Stimulated activated effector memory CD8-positive, alpha-beta T cell treated with anti-CD3 and anti-CD28 coated beads, Interleukin-12 subunit alpha, Interleukin-12 subunit beta, amount 100 ng/mL, for 72 hours (primary cell): ENCODE results near the gene EML6.
"Not testable (repeated sequence)": the region's sequence is repeated elsewhere in the genome, so short reads cannot be mapped to it uniquely, and the experiment has no call there.

Experiments
- ATAC-seq: fragments of 150-1000 bp; cut with Tn5 transposase; 2 replicates; pipeline ENCODE4 v1.10.0; 2021
- DNase-seq, 2 donors: peaks; one replicate each; pipeline ENCODE4 v3.0.0; 2021 to 2022; ENCODE audit warnings: low spot score in 2 of 2
- H3K27ac Mint-ChIP-seq: one replicate; pipeline ENCODE4 v1.8.0; 2022; ENCODE audit warnings: mild to moderate bottlenecking, mixed read lengths
- H3K36me3 Mint-ChIP-seq: one replicate; pipeline ENCODE4 v1.8.0; 2022; ENCODE audit warnings: mild to moderate bottlenecking, mixed read lengths
- H3K4me1 Mint-ChIP-seq: one replicate; pipeline ENCODE4 v1.8.0; 2022; ENCODE audit warnings: mixed read lengths
- H3K4me3 Mint-ChIP-seq: one replicate; pipeline ENCODE4 v1.8.0; 2022; ENCODE audit warnings: mild to moderate bottlenecking, mixed read lengths
- H3K9me3 Mint-ChIP-seq: one replicate; pipeline ENCODE4 v1.8.0; 2022; ENCODE audit warnings: mixed read lengths

The EML6 gene

DNA sequence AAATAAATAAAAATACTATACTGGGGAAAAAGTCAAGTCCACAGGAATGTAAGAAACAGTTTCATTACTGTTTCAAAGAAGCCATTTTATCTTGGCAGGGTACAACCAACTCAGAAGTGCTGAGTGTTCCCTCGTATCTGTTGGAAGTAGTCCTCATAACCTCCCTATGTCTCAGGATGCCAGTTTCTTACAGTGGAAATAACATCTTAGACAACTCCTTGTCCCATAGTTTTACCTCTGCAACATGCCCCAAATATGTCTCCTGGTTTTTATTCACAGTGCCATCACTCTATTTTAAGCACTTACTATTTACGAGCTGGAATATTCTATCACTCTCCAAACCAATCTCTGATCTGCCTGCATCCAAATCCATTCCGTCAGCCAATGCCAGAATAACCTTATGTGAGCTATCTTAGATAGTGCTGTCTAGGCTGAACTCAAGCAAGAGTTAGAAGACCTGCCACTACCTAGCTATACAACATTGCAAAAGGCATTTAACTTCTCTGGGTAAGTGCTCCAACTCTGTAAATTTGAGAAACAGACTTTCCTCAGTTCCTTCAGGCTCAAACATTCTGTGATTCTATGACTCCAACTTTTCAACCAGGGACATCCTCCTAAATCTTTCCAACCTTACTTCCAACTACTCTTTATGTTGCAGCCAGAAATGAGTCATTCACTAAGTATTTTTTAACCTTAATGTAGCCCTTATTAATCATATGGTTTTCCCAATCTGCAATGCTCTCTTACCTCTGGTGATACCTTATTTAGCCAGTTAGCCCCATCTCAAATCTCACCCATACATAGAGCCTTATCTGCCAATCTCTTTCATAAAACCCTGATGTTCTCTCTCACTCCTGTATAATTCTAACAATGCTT is 260.1 kb downstream of the EML6 start:
- peaks cover 22% of the 10 kb centered on the region for H3K4me1 Mint-ChIP-seq
- H3K4me3 Mint-ChIP-seq: no peak overlapping the region
- H3K36me3 Mint-ChIP-seq: peaks cover 48% of the 10 kb centered on the region
- no peaks in the 10 kb centered on the region for H3K9me3 Mint-ChIP-seq
- H3K27ac Mint-ChIP-seq: no peak overlapping the region
- ATAC-seq (no peak), DNase-seq (no peak)

DNA sequence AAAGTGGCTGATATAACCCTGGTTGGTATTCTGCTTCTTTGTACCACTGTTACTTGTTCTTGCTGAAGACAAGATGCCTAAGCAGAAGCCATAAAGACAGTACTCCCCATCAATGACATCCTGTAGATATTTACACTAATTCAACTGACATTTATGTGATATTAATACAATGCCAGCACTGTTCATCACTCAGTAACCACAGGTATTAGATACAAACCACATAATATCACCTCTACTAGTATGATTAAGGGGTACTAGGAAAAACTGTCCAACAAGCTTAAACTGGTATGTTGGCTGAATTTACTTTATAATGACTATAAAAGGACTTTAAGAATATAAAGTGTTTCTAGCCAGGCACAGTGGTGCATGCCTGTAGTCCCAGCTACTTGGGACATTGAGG is 261.0 kb downstream of the EML6 start:
- peaks cover 23% of the 10 kb centered on the region for H3K4me1 Mint-ChIP-seq
- ATAC-seq: no peak

DNA sequence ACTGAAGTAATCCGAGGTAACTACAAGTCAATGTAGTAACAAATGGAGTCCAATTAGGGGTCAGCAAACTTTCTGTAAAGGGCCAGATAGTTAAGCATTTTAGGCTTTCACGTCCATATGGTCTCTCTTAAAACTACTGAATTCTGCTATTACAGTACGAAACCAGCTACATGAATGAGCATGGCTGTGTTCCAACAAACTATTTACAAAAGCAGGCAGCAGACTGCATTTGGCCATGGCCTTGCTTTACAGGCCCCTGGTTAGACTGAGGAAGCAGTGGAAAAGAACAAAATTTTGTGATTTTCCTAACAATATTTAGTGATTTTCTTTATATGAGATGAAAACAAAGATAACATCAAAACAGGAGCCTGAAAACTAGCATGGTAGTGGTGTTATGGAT is 262.8 kb downstream of the EML6 start:
- Mint-ChIP-seq H3K4me3 (no peak overlapping the region), H3K9me3 (no peaks in the 10 kb centered on the region), H3K4me1 (peaks cover 17% of the 10 kb centered on the region), H3K27ac (no peak overlapping the region), H3K36me3 (peaks cover 40% of the 10 kb centered on the region)
- no peak for ATAC-seq
- no peak for DNase-seq

More for the DNA sequence above, 261.0 kb downstream of the EML6 start:
- no peak for DNase-seq
- peaks cover 48% of the 10 kb centered on the region for H3K36me3 Mint-ChIP-seq
- no peak overlapping the region for H3K27ac Mint-ChIP-seq
- H3K4me3 Mint-ChIP-seq: no peak overlapping the region
- H3K9me3 Mint-ChIP-seq: no peaks in the 10 kb centered on the region

DNA sequence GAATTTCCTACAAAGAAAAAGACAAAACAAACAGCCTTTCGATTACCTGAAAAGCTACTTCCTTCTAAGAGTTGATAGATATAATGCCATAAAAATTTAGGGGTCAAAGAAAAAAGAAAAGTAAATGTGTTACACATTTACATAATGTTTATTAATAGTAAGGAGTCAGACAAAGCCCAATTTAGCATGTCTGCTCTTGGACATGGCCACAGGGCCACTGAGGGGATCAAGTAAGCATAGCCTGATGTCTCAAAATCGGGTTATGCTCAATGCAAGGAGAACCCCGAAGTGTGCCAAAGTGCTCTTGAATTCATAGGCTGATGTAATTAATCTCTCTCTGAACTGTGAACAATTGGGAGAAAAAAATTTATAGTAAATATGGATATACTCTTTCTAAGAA is 265.1 kb downstream of the EML6 start:
- no peak overlapping the region for H3K27ac Mint-ChIP-seq

DNA sequence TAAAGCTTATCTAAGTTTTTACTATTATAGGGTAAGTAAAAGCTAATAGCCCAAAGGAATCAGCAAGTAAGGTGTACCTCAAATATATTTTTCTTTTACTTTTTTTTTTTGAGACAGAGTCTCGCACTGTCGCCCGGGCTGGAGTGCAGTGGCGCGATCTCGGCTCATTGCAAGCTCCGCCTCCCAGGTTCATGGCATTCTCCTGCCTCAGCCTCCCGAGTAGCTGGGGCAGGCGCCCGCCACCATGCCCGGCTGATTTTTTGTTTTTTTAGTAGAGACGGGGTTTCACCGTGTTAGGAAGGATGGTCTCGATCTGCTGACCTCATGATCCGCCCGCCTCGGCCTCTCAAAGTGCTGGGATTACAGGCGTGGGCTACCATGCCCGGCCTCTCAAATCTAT is 267.2 kb downstream of the EML6 start:
- ATAC-seq, H3K9me3 Mint-ChIP-seq, DNase-seq, H3K27ac Mint-ChIP-seq, H3K4me3 Mint-ChIP-seq: not testable (repeated sequence)
- Mint-ChIP-seq H3K36me3 (peaks cover 18% of the 10 kb centered on the region), H3K4me1 (peaks cover 25% of the 10 kb centered on the region)

More for the DNA sequence above, 265.1 kb downstream of the EML6 start:
- peaks cover 30% of the 10 kb centered on the region for H3K36me3 Mint-ChIP-seq
- peaks cover 19% of the 10 kb centered on the region for H3K4me1 Mint-ChIP-seq
- H3K4me3 Mint-ChIP-seq: no peak overlapping the region
- no peak for ATAC-seq
- DNase-seq: no peak
- H3K9me3 Mint-ChIP-seq: no peaks in the 10 kb centered on the region

DNA sequence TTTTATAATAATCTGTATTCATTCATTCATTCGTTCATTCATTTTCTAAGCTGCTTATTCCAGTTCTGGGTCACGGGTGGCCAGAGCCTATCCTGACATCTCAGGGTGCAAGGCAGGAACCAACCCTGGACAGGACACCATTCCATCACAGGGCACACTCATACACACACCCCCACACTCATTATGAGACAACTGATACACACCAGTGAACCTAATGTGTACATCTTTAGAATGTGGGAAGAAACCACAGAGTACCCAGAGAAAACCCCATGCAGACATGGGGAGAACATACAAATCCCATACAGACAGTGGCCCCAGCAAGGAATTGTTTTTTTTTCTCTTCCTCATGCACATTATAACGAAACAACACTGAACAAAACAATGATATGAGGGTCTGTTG is 272.1 kb downstream of the EML6 start:
- DNase-seq: no peak
- peak; percentile 60 for ATAC-seq
- peaks cover 59% of the 10 kb centered on the region for H3K4me1 Mint-ChIP-seq
- no peaks in the 10 kb centered on the region for H3K36me3 Mint-ChIP-seq
- no peak overlapping the region for H3K27ac Mint-ChIP-seq
- no peak overlapping the region for H3K4me3 Mint-ChIP-seq
- H3K9me3 Mint-ChIP-seq: no peaks in the 10 kb centered on the region

DNA sequence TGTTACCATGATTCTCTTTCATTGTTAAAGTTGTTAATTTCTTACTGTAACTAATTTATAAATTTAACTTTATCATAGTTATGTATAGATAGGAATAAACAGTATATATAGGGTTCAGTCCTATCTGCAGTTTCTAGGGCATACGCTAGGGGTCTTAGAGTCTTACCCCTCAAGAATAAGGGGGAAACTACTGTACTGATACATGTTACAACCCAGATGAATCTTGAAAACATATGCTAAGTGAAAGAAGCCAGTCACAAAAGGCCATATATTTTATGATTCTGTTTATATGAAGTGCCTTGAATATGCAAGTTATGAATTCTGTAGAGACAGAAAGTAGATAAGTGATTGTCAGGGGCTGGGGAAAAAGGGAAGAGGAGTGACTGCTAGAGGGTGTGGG is 274.4 kb downstream of the EML6 start:
- DNase-seq (no peak), ATAC-seq (no peak)
- peak overlapping the region; percentile 34 for H3K27ac Mint-ChIP-seq
- H3K9me3 Mint-ChIP-seq: no peaks in the 10 kb centered on the region
- peaks cover 66% of the 10 kb centered on the region for H3K4me1 Mint-ChIP-seq
- no peaks in the 10 kb centered on the region for H3K36me3 Mint-ChIP-seq
- H3K4me3 Mint-ChIP-seq: no peak overlapping the region

DNA sequence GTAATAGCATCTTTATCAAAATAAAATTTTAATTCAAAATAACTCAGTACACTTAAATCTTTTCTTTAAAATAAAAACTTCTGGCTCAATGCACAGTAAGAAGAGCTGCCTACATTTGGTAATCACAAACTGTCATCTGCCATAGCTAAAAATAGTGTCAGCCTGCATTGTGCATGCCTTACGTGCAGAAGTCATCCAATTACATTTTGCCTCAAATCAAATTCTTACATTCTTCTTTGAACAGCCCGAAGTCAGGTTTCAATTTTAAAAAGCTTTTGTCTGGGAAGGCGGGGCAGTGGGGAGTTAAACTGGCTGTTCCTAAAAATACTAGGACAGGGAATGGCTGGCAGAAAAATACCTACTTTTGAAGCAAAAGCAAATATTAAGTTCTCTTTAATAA is 275.7 kb downstream of the EML6 start:
- DNase-seq (no peak), ATAC-seq (no peak)
- H3K9me3 Mint-ChIP-seq: no peaks in the 10 kb centered on the region
- no peak overlapping the region for H3K4me3 Mint-ChIP-seq
- no peak overlapping the region for H3K27ac Mint-ChIP-seq
- H3K36me3 Mint-ChIP-seq: no peaks in the 10 kb centered on the region
- peaks cover 57% of the 10 kb centered on the region for H3K4me1 Mint-ChIP-seq

DNA sequence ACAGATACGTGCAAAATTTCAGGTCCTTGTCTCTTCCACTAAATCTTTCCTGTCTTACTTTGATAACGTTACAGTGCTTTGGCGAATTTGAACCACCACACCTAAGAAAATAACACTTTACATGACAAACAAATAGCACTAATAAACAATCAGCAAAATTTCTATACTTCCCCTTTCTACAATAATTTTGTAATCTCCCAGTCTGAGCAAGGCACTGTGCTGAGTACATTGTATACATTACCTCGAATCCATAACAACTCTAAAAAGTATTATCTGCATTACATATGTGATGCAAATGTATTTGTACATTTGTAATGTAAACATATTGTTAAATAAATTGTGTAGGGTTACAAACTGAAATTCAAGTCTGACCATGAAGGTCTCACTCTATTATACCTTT is 276.9 kb downstream of the EML6 start:
- no peak for DNase-seq
- Mint-ChIP-seq H3K27ac (no peak overlapping the region), H3K9me3 (no peaks in the 10 kb centered on the region), H3K4me1 (peaks cover 55% of the 10 kb centered on the region), H3K4me3 (no peak overlapping the region), H3K36me3 (no peaks in the 10 kb centered on the region)
- ATAC-seq: no peak

DNA sequence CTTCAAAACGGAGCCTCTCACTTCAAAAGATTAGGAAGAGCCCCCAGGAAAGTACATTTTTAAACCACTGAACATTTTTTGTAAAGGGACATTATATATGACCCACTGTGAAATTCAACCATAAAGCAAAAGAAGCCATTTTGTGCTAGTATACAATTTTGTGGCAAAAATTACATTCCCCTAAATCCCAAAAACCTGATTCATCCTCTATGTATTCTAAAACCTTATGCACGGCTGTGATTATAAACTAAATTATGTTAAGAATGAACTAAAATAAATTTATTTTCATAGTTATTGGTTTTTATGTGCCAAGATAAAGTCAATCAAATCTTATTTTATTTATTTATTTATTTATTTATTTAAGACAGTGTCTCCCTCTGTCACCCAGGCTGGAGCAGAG is 278.3 kb downstream of the EML6 start:
- Mint-ChIP-seq H3K4me1 (peaks cover 55% of the 10 kb centered on the region), H3K36me3 (no peaks in the 10 kb centered on the region), H3K4me3 (no peak overlapping the region), H3K27ac (no peak overlapping the region), H3K9me3 (no peaks in the 10 kb centered on the region)
- ATAC-seq (no peak), DNase-seq (no peak)

DNA sequence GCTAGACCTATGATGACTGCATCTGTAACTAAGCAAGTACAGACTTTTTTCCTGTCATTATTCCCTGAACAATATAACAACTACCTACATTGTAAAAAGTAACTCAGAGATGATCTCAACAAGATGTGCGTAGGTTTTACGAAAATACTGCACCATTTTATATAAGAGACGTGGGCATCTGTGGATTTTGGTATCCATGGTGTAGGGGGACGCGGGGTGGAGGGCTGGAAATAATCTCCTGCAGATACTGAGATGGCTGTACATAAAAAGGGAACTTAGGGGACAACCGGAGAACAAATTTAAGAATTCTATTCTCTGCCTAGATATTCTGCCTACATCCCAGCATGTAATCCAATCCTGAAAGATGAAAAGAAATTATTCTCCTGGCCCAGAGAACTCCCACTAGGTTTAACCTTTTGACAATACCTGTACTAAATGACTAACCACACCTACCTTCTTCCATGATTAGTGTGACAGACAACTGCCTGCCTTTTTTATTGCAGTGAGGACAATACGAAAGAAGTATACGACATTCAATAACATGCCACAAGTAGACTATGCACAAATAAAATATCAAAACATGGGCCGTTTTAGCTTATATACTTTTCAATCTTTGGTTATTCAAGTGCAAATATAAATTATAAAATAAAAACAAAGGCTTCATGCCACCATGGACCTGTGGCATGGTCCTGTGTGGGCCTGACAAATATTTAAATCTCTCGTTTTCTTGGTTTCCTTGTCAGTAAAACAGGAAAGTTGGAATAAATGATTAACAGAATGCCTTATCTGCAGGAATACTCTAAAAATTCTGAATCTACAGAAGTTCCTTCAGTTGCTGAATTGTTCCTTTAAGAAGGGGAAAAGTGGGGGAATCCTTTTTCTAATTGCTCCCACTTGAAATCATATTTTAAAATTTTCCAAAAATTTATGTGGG is 280.5 kb downstream of the EML6 start:
- Mint-ChIP-seq H3K27ac (no peak overlapping the region), H3K4me3 (no peak overlapping the region), H3K9me3 (no peaks in the 10 kb centered on the region), H3K36me3 (no peaks in the 10 kb centered on the region), H3K4me1 (peaks cover 45% of the 10 kb centered on the region)
- ATAC-seq: no peak
- DNase-seq: no peak

DNA sequence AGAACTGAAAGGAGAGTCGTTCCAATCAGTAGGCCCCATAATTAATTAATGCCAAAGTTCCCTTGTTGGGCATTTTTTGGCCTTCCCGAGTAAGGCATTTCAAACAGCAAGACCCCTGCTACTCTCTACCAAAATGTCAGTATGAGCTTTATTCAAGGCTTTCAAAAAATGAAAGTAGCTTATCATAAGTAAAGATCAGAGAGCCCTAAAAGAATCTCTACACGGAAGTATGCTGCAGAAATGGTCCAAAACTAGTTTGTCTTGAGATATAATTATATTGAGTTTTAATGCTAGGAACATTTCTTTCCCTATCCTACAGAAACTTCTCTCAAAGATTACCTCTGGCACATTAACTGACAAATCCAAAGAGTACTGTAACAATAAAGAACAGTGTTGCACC is 282.8 kb downstream of the EML6 start:
- Mint-ChIP-seq H3K4me3 (no peak overlapping the region), H3K4me1 (peaks cover 46% of the 10 kb centered on the region), H3K27ac (peak overlapping the region; percentile 6), H3K36me3 (no peaks in the 10 kb centered on the region), H3K9me3 (no peaks in the 10 kb centered on the region)
- no peak for DNase-seq
- no peak for ATAC-seq

DNA sequence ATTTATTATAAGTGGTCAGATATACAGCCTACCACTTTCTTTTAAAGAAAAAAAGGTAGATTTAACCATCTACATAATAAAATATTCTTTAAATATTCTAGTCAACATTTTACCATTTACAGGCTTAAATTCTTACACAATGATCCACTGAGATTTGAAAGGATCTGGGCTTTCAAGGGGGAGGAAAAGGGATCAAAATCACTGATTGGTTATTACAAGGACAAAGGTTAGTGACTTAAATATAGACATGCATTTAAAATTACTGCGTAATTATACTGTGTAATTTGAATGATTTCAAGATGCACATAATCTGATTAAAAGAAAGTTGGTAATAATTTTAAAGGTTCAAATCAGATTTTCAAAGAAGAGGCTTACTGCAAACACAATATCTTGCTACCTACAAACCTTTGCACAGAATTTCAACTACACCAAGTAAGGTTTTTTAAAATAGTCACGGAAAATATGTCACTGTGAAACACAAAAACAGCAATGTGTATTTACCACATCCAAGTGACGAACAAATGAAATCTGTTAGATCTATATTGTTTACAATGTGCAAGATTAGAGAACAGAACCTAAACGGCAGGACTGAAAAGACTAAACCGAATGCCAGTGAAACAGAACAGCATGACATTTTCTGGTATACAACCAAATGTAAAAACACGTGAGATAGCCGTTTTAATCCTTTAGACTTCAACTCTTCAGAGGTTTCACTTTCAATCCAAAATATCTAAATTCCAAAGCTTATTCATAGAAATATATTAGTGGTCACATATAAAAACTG is 286.0 kb downstream of the EML6 start:
- ATAC-seq: no peak
- no peak for DNase-seq
- peak overlapping the region; percentile 65 for H3K4me3 Mint-ChIP-seq
- H3K9me3 Mint-ChIP-seq: no peaks in the 10 kb centered on the region
- peak overlapping the region; percentile 51 for H3K27ac Mint-ChIP-seq
- H3K36me3 Mint-ChIP-seq: no peaks in the 10 kb centered on the region
- peaks cover 42% of the 10 kb centered on the region for H3K4me1 Mint-ChIP-seq

DNA sequence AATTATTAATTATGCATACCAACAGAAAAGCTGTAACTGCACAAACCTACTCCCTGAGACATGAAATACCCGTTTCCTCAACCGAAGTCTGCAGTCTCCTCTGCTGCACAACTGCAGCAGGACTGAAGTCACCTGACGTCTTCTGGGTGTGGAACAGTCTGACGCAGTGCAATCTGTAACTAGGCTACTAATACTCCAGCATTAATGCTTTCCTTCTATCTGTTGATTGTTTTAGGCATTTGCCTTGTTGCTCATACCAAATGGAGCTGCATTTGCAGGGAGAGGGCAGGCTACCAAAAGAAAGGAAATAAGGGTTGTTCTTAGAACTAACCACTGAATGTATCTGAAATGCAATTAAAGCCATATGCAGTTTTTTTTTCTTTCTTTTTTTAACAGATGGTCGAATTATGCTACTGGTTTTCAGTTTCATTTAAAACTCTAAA is 286.7 kb downstream of the EML6 start:
- H3K4me1 Mint-ChIP-seq: peaks cover 41% of the 10 kb centered on the region
- H3K4me3 Mint-ChIP-seq: peak overlapping the region; percentile 65
- H3K27ac Mint-ChIP-seq: peak overlapping the region; percentile 51
- no peaks in the 10 kb centered on the region for H3K36me3 Mint-ChIP-seq
- DNase-seq (peak in 1 of 2 donors; percentile 54), ATAC-seq (peak; percentile 92)
- no peaks in the 10 kb centered on the region for H3K9me3 Mint-ChIP-seq

DNA sequence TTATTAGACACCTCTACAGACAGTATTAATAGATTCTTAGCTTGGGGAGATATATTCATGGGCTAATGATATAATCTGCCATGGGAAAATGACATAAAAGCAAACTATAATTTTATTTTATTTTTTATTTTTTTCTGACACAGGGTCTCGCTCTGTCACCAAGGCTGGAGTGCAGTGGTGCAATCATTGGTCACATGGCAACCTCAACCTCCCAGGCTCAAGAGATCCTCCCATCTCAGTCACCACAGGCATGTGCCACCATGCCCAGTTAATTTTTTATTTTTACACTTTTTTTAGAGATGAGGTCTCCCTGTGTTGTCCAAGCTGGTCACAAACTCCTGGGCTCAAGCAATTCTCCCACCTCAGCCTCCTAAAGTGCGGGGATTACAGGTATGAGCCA is 287.5 kb downstream of the EML6 start:
- ATAC-seq (no peak), DNase-seq (no peak)
- H3K36me3 Mint-ChIP-seq: no peaks in the 10 kb centered on the region
- H3K4me1 Mint-ChIP-seq: peaks cover 43% of the 10 kb centered on the region
- no peak overlapping the region for H3K4me3 Mint-ChIP-seq
- no peak overlapping the region for H3K27ac Mint-ChIP-seq
- no peaks in the 10 kb centered on the region for H3K9me3 Mint-ChIP-seq
